ENCODE results near the gene PKN2.

DNA sequence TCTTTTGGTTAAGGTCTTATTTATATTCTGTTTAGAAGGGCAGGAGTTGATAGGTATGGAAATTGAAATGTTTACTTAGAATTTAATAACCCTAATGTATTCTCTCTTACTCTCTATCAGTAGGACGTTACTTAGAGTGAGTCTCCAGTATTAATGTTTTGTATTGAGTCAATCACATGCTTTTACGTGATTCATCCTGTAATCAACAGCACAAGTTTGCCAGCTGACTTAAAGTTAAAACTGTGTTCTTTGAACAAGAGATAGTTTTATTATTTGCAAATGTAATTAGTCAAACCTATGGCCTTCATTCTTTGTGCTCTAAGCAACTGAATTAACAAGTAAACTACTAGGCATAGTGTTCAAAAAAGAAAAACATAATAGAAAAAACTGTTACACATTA lies 57.3 kb downstream of the PKN2 start:
- TF ChIP-seq, protein P1, sequence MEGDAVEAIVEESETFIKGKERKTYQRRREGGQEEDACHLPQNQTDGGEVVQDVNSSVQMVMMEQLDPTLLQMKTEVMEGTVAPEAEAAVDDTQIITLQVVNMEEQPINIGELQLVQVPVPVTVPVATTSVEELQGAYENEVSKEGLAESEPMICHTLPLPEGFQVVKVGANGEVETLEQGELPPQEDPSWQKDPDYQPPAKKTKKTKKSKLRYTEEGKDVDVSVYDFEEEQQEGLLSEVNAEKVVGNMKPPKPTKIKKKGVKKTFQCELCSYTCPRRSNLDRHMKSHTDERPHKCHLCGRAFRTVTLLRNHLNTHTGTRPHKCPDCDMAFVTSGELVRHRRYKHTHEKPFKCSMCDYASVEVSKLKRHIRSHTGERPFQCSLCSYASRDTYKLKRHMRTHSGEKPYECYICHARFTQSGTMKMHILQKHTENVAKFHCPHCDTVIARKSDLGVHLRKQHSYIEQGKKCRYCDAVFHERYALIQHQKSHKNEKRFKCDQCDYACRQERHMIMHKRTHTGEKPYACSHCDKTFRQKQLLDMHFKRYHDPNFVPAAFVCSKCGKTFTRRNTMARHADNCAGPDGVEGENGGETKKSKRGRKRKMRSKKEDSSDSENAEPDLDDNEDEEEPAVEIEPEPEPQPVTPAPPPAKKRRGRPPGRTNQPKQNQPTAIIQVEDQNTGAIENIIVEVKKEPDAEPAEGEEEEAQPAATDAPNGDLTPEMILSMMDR (IDR thresholded peaks at IDR 0.05 in 4 of 5, conservative IDR thresholded peaks at IDR 0.05 in 1 of 5): no peak
- no peak for TF ChIP-seq POLR2A (IDR thresholded peaks at IDR 0.05)

Measured in gastrocnemius medialis (tissue), 4 donors.